ENCODE measurements around the gene PID1. TPM values are rescaled to one million over a fixed set of nuclear protein-coding genes. Genes with fewer than 3 reads are reported as not detected.
A peak's percentile ranks its signal among the peaks of the same experiment; 100 is the strongest.
"Not testable (repeated sequence)": the region's sequence is repeated elsewhere in the genome, so short reads cannot be mapped to it uniquely, and the experiment has no call there.

Gene PID1
- total RNA-seq, 1 donor from 2014 or later = 15.4 TPM

DNA sequence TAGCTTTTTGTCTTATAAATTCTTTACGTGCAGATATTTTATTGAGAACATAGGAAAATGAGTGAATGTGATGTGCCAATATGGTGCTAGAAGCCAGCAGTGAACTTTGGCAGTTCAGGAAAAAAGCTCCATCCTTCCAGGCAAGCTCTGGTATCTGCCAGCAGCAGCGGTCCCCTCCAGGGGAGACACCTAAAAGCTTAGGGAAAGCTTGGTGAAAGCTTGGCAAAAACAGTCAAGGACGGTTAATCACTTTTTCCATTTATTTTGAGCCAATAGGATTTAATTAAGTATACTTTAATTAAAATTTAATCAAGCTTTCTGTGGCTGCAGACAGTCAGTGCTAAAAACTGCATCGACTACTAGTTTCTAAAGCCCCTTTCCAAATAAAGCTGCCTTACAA lies 60.4 kb downstream of the PID1 start:
- DNase-seq = no peak

DNA sequence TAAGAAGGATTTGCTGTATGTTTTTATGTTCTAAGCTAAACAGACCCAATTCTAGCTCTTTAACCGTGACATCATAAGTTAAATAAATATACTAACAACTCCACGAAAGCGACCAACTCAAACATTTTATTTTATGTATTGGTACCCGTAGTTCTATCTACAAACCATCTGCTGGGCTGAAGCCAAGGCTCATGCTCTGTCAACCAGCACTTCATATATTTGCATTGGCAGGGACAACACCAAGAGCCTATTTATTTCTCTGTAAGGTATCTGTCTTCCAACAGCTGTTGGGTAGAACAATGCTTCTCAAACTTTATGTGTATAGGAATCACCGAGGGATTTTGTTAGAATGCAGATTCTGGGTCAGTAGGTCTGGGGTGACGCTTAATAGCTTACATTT lies 64.5 kb downstream of the PID1 start:
- no peak for DNase-seq

DNA sequence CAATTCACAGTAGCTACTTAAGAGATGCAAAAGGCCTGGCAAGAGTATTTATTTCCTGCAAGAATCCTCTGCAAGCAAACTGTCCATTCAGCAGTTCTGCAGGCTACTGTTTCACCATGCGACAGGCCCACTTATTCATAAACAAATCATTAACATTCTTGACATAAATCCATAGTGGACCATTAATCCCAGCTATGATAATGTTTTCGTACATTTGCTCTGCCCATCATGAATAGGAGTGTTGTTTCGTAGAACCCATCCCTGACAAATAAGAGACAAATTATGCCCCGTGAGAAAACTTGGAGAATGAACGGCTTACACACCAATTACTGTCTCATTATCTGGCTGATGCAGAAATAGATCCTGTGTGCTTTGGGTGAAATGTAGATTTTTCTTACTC lies 65.4 kb downstream of the PID1 start:
- DNase-seq = peak; percentile 31

DNA sequence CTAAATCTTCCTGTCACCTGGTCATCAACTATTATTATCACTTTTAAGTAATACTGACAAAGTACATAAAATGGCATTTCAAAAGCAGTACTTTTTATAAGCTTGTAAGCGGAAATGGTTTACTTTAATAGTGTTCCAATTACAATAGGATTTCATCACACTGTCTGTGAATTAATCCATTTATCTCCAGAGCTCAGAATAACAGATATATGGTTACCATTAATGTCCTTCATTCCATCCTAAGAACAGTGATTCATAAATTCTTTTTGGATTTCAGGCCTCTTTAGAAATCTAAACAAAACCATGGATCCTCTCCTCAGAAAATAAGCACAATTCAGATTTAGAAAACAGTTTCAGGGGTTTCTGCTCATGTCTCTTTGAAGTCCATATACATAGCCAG lies 68.4 kb downstream of the PID1 start:
- DNase-seq = no peak

DNA sequence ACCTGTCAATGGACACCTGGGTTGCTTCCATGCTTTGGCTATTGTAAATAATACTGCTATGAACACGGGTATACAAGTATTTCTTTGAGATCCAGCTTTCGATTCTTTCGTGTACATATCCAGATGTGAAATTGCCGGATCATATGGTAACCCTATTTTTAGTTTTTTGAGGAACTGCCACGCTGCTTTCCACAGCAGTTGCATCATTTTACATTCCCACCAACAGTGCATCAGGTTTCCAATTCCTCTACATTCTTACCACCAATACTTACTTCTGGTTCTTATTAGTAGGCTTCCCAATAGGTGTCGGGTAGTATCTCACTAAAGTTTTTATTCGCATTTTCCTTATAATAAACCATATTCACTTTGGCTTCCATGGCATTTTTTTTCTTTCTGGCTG lies 69.6 kb downstream of the PID1 start:
- no peak for DNase-seq

DNA sequence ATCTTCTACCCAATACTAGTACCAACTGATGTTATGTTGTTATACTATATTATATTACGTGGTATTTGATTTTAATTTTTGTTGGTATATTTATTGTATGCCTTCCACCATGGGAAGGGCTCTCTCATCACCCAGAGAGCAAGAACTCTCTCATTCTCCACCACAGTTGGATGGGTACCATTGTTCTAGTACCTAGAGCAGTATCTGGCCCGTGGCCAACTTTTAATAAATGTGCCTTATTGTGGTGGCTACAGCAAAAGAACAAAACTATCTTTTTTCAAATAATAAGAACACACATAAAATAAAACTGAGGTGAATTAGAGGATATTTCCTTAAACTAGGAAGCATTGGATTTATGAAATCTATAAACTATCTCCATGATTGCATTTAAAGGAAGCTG lies 71.8 kb downstream of the PID1 start:
- DNase-seq = no peak

DNA sequence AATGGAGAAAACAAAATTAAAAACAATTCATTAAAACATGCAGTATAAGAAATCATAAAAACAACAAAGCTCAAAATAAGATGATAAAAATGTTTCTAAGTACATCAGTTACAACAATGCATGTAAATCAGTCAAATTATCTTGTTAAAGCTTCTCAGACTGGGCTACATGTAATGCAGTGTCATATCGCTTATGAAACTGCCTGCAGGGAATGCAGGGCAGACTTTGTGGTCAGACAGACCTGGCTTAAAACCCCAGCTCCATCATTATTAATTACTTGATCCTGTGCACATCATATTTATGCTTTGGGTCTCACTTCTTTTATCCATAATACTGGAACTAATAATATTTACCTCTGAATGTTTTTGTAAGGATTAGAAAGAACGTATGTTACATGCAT lies 74.6 kb downstream of the PID1 start:
- DNase-seq = no peak

DNA sequence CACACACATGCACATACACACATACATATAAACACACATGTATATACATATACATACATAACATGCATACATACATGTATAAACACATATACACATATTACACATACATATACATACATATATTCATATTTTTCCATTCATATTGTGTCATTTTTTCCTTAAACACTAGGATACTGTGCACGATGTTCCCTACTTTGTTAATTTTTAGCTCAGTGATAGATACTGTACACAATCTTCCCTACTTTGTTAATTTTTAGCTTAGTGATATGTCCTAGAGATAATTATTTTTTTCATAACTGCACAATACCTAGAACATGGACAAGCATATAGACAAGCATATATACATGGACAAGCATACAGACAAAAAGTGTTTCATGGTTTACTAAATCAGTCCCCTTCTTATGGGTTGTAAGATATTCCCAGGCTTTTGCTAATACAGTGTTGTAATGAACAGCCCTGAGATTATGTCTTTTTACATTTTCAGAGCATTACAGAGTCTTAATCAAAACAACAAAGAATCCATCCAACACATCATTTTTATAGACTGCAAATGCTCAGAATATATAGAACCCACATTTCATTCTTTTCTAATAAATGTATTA lies 75.6 kb downstream of the PID1 start:
- no peak for DNase-seq

DNA sequence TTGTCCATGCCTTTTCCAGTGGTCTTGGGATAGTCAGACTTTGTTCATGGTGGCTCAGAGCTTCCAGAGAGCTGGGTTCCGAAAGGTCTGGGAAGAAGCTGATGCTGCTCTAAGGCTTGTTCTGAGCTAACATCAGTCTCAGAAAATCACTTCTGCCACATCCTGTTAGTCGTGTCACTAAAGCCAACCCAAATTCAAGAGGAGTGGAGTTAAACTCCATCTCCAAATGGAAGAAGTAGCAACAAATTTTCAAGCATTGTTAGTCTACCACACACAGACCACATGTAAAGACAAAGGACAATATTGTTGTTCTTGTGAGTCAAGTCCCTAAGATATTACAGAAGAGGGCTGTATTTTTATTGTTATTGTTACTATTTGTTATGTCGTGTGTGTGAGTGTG lies 77.8 kb downstream of the PID1 start:
- no peak for DNase-seq

DNA sequence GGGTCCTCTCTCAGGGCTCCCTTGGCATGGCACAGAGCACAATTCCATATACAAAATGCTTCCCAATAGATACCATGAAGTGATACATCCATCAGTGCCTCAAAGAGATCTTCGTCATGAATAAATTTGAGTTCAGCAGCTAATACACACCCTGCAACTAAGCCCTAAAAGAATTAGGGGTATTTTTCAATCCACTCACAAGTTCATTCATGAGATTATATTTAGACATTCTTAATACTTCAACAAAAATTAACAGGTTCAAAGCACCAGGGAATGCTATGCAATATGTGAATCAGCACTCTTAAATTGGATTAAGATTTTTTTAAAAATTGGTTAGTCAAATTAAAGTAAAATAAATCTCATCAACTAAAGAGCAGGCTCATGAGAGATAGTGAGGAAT lies 79.7 kb downstream of the PID1 start:
- no peak for DNase-seq

DNA sequence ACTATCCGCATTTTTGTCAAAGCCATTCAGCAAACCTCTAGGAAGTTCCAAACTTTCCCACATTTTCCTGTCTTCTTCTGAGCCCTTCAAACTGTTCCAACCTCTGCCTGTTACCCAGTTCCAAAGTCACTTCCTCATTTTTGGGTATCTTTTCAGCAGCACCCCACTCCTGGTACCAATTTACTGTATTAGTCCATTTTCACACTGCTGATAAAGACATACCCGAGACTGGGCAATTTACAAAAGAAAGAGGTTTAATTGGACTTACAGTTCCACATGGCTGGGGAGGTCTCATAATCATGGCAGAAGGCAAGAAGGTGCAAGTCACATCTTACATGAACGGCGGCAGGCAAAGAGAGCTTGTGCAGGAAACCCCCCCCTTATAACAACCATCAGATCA lies 84.0 kb downstream of the PID1 start:
- not testable (repeated sequence) for DNase-seq

DNA sequence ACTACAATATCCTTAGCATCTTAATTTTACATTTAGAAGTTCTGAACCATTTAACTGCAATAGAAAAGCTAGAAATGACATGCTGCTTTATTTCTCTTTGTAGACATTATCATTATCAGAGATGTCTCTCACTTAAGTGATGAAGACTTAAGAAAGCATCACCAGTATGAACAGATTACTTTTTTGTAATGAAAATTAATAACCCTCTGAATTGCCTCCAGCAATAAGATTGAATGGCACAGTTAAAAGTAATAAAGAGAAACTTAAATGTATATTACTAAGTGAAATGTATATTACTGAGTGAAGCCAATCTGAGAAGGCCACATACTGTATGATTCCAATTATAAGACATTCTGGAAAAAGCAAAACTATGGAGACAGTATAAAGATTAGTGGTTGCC lies 89.4 kb downstream of the PID1 start:
- DNase-seq = no peak

DNA sequence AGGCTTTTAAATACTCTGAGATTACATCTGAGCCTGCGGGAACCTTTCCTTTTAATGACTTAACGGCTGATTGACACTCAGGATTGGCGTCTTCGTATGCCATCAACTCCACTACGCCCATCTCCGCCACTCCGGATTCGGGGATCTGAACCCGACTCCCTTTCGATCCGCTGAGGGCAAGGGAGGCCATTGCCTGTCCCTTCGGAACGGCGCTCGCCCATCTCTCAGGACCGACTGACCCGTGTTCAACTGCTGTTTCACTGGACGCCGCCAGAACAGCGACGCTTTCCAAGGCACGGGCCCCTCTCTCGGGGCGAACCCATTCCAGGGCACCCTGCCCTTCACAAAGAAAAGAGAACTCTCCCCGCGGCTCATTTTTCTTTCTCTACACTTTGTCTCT lies 90.4 kb downstream of the PID1 start:
- DNase-seq = no peak

DNA sequence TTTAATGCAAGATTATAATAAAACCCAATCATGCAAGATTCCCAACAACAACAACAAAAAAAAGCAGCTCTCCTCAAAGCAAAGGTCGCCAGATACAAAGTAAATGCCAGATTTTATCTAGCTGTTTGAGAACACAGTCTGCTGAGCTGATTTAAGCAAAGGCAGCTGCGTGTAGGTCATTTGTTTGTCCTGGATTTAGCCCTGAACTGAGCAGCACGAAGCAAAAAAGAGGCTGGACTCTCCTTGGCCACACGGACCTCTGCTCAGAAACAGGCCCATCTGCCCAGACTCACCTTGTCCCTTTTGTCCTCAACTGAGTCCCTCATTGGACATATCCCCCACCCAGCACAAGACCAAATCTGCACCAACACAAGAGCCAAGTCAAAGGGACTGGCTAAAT lies 91.5 kb downstream of the PID1 start:
- no peak for DNase-seq

DNA sequence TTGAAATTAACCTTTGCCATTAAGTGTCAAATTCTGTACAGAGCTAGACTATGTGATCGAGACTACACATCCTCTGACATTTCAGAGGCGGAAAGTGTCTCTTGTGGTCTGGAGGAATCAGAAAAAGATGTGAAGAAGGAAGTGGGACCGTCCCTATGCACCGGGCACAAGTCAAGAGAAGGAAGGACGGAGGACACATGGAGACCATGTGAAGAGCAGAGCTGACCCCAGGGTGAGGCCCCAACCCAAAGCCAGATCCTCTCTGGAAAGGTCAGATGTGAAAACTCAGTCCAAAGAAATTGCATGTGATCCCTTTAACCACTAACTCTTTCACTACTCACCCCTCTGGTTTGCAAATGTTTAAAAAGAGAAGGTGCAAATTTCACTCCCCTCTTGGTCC lies 92.4 kb downstream of the PID1 start:
- no peak for DNase-seq

DNA sequence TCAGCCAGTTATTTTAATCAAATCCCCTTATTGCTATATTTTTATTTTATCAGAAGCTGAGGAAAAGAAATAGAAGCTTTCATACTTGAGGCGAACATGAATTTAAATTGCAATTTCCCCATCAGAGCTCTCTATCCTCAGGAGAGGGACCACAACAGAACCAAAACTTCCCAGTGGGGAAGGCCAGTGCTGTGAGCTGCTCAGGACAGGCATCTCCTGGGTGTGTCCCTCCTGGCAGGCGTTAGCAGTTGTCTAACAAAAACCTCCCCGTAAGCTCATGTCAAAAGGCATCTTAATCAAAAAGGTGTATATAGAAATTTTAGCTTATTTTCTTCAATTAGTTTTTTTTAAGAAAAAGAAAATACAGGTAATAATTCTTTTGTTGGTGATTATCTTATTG lies 93.0 kb downstream of the PID1 start:
- DNase-seq = no peak

DNA sequence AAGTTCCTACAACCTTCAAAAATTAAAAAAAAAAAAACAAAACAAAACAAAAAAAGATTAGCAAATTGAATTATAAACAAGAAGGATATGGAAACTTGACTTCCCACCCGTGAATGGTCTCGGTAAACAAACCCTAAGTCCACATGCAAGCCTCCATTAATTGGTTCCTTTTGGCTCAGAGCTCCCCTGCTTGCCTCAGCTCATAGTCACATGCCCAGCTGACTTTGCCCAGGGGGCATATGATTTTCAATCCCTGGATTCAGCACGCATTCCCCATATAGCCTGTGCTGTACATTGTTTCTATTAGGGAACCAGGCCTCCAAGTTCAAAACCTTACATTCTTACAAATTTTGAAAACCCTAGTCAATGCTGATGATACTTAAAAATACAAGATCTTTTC lies 95.0 kb downstream of the PID1 start:
- DNase-seq = no peak

DNA sequence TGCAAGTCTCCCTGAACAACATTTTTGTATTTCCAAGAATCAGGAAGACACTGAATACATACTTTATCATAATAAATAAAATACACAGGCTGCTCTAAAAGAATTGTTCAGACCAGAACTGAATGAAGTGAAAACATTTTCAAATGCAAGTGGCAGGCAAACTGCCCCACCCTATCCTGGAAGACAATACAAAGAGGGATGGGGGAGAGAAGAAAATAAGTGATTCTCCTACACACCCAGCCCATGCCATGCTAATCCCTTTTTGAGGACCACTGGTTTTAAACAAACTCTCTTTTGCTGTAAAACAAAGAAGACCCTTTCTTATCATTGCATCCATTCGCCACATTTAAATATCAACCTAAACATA lies 95.6 kb downstream of the PID1 start:
- no peak for DNase-seq

DNA sequence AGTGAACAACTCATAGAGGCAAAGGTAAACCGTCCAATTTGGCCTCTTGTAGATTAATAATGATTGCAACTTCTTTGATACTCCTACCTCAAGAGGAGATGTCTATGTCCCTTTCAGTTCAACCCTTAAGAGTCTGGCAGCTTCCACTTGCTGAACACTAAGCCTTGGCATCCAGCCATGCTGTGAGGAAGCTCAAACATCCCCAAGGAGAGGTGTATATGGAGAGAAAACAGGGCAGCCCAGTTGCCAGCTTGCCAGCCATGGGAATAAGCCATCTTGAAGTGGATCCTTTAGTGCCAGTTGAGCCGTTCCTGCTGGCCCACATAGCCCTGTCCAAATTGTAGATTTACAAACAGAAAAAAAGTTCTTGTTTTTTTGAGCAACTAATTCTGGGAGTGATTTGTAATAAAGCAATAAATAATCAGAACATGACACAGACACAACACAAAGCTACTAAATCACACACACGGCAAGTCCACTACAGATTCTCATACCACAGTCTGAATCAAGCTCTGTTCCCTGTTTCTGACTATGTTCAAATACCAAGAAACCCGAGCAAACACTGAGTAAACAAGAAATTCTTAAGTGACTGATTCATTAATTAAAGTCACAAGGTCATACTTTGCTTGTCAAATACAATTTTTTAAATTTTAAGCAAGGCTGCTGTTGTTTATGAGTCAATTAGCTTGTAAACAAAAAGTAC lies 96.1 kb downstream of the PID1 start:
- no peak for DNase-seq

DNA sequence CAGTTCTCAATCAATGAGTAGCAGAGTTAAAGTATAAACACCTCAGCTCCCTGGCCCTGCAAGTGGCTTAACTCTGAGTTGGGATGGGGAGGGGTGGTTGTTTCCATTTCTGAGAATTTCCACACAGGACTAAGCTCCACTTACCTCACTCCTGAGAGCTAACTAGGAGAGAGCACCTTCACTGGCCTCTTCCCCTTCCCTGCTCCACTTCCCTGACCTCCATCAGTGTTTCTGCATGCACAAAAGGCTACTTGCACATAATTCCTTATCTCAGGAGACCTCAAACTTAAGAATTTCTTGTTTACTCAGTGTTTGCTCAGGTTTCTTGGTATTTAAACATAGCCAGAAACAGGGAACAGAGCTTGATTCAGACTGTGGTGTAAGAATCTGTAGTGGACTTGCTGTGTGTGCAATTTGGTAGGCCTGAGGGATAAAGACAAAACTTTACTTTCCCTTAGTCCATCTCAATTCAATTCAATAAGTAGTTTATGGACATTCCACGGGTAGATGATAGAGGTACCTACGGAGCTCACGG lies 97.2 kb downstream of the PID1 start:
- no peak for DNase-seq

DNA sequence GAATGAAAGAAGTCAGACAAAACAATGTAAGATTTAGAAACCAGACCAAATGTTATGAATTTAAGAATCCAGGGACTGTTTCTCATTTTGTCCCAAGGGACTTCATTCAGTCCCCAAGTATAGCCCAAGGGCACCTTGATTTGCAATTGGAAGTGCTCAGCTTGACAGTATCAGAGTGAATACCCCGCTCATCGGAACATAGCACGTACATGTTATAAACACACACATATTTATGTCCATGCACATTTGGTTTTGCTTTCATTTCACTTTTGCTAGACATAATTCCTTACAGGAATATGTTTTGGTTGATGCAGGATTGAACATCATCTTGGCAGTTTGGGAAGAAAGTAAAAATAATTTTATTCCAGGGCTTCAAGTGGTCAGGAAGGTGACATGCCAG lies 100.2 kb downstream of the PID1 start:
- peak; percentile 13 for DNase-seq

DNA sequence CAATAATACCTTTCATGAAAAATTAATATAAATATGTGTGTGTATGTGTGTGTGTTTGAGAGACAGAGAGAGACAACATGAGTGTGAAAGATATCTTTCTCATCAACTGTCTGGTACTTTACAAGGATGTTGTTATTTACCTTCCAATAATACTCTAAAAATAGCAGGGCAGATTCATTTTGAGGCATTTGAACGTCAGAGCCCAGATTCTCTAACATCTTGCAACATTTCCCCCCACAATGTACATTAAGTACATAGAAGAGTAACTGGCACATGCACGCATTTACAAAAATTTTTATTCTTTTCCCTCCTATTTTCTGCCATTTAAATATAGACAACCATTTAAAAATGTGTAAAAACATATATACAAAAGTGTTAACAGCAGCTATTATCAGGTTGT lies 100.9 kb downstream of the PID1 start:
- DNase-seq = no peak

DNA sequence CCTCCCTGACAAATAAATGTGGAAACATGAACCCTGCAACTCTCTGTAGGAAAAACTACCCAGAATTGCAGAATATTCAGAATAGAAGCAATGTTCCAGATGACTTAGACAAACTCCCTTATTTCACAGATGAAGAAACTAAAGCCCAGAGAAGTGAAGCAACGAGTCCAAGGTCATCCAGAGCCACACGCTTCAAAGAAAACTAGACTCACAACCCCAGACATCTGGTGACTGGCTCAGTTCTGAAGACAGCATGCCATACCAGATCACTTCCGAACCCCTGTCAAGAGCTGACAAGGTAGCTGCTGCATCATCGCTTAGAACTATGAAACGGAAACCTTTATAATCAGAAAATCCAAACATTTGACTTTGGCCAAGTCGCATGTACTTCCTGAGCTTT lies 101.3 kb downstream of the PID1 start:
- DNase-seq = peak; percentile 2

DNA sequence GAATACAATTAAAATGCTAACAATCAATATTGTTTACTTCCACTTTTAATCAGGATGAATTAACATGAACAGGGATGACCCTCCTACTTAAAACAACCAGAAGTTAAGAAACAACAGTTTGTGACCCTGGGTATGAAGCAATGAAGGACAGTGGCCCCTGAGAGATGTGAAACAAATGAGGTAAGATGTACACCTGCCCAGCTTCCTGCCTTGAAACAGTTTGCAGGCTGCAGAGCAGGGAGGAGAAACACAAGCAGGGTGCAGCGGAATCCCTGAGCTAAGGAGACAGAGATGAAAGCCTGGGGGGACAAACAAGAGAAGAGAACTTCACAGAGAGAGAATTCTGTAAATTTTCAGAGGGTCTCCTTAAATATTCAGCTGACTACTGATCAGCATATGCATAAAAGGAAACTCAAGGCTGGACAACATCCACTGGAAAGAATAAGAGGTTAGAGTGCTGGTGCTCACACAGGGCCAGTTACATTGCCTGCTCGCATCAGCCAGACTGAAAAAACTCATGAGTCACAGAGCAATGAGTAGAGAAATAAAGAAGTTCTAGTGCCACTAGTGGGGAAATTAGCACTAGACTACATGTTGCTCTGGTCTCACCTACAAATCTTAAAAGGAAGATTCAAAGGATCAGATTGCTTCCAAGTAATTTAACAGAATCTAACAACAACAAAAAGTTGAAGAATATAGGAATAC lies 106.4 kb downstream of the PID1 start:
- no peak for DNase-seq
